Measurements from ENCODE around the gene STX19.

- no peak for TF ChIP-seq CTCF (IDR thresholded peaks at IDR 0.05)
- no peak for TF ChIP-seq EP300 (IDR thresholded peaks at IDR 0.05)
- TF ChIP-seq POLR2A (IDR thresholded peaks at IDR 0.05) = no peak
Observed at GRCh38 chr3:94049267-94049666, 20.9 kb upstream of the STX19 start.
